Erythroblast (primary cell): Measurements from ENCODE around the gene CCM2.
A peak's percentile ranks its signal among the peaks of the same experiment; 100 is the strongest.

Source experiments
- DNase-seq, 2 experiments: peaks; one replicate each; lab custom pipeline; 2025; lab: John Stamatoyannopoulos, UW
- GATA1 ChIP-seq: IDR thresholded peaks from 2 replicates; pipeline ENCODE4 v1.6.1; 2011; ENCODE audit warnings: low read depth, mild to moderate bottlenecking, control low read depth, low read length, moderate library complexity
- POLR2A ChIP-seq: IDR thresholded peaks from 2 replicates; pipeline ENCODE4 v1.6.1; 2011; ENCODE audit warnings: mild to moderate bottlenecking, low read length

The CCM2 gene

DNA sequence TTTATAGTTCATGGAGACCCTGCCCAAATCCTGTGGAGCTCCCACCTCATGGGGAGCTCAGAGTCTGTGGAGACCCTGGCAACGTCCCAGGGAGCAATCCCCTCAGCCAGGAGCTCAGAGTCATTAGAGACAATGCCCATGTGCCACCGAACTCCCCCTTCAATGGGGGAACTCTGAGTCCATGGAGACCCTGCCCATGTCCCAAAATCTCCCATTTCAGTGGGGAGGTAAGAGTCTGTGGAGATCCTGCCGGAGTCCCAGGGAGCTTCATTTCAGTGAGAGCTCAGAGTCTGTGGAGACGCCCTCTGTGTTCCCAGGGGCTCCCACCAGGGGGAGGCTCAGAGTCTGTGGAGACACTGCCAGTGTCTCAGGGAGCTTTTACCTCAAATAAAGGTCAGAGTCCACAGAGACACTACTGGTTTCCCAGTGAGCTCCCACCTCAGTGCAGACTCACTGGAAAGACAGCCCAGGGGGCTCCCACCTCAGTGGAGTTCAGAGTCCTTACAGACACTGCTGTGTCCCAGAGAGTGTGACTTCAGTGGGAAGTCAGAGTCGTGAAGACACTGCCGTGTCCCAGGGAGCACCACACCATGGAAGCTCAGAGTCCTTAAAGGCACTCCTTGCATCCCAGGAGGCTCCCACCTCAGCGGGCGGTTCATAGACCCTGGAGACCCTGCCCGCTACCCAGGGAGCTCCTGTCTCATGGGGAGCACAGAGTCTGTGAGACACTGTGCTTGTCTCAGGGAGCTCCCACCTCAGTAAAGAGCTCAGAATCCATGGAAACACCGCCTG is 26.2 kb upstream of the CCM2 start:
- DNase-seq, result peak; percentile 51 to 66

GRCh38 chr7:44974549-44974948 is 25.5 kb upstream of the CCM2 start:
- DNase-seq, result no peak
- TF ChIP-seq GATA1 (no peak), POLR2A (no peak)

More for the DNA sequence above, 26.2 kb upstream of the CCM2 start:
- TF ChIP-seq POLR2A, result no peak
- TF ChIP-seq GATA1, result no peak

- TF ChIP-seq GATA1, result no peak
- no peak for TF ChIP-seq POLR2A
Observed at GRCh38 chr7:44975331-44976039, 24.5 kb upstream of the CCM2 start.

GRCh38 chr7:44976040-44976745 is 23.8 kb upstream of the CCM2 start:
- no peak for TF ChIP-seq POLR2A
- DNase-seq, result no peak

More at GRCh38 chr7:44975331-44976039, 24.5 kb upstream of the CCM2 start:
- DNase-seq, result no peak

DNA sequence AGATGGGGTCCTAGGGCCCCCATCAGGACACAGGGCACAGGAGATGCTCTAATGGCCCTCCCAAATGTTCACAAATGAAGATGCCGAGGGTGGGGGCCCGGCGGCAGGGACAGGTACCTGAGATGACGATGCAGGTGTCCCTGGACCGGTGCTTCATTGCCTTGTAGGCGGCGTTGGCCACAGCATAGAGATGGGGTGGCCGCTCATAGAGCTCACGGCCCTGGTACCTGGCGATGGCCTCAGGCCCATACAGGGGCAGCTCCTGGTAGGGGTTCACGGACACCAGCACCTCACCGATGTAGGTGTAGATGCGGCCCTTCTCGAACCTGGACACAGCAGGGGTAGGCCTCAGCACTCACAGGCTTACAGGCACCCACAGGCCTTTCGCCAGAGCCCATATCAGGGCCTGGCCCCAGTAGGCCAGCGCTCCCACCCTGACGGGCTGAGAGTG is 23.2 kb upstream of the CCM2 start:
- DNase-seq, result no peak
- TF ChIP-seq POLR2A (no peak), GATA1 (no peak)

GRCh38 chr7:44977304-44977958 is 22.6 kb upstream of the CCM2 start:
- DNase-seq, result peak; percentile 65 to 70
- no peak for TF ChIP-seq GATA1
- TF ChIP-seq POLR2A, result peak; percentile 19

DNA sequence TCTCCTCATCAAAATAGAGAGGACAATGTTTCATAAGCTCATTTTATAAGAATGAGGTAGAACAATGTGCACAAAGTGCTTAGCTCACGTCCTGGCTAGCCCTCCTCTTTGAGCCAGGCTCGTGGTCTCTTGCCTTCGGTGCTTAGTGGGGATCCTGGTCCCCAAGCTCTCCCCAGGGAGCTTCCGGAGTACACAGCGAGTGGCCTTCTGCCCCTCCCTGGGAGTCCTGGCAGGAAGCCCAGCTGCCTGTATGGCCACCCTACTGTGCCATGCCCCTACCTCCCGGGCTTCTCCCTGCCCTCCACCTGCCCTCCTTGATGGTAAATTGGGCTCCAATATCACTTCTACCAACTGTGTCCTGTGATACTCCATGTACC is 22.1 kb upstream of the CCM2 start:
- TF ChIP-seq GATA1, result no peak
- no peak for TF ChIP-seq POLR2A
- DNase-seq, result peak; percentile 34 to 46

DNA sequence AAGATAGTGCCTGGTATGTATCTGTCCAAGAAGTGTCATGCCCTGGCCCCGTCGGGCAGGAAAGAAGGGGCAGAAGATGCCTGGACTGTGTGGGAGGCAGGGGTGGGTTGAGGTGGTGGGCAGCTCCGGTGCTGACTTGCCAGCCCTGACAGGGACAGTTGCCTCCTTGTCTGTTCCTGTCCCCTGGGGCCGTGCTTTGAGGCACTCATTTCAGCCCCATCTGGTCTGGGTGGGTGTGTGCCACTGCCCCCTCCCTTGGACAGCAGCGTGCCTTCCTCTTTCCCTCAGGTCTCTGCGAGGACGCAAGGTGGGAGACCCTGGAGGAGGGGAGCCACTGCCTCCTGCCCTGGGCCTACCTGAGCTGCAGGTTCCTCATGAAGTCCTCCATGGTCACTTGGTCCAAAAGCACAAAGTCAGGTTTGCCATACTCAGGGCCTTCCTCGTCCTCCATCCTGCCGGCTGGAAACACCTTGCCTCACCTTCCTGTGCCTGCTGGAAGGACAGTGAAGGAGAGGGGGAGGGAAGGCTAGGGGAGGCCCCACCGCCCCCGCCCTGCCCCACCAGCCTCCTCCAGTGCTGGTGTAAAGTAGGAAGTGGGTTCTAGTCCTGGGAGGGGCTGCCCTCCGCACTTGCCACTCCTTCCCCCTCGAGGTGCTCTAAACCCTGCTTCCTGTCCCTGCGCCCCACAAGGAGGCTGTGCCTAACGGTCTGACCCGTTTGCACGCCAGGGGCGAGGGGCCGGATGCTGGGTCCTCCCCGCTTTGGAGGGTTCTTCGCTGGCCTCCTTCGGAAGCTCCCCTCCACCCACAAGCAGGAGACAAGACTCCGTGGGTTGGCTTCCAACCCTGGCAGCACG is 21.3 kb upstream of the CCM2 start, which contains the start of gene MYO1G:
TSS of gene MYO1G (minus strand) at position 505 of the 856 bp plus-strand sequence. CDS start at position 451, 54 bp downstream.
- DNase-seq, result no peak
- TF ChIP-seq GATA1, result no peak
- TF ChIP-seq POLR2A, result peak; percentile 17

- TF ChIP-seq GATA1, result no peak
- DNase-seq, result no peak
Observed at GRCh38 chr7:44979481-44980392, 20.3 kb upstream of the CCM2 start.

DNA sequence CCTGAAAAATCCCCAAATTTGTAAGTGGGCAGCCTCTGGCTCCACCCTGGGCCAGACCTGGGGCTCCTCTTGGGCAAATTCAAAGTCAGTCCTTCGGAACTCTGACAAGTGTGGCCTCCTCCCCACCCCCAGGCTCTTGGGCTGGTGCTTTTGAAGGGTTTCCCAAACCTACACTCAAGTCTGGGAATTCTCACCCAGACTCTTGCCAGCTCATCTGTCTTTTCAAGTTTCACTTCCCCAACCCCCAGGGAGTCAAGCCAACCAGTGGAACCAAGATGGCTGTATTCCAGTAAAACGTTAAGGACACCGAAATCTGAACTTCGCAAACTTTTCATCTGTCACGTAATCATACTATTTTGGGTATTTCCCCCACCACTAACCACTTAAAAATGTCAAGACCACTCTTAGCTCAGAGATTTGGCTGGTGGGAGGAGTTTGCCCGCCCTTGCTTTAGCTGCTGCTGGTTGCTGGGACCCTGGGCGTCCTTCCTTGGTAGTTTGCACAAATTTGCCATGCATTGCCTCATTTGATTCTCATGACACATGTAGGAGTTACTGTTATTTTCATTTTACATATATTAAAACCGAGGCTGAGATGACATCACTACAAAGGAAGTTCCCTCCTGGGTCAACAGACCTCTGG is 19.5 kb upstream of the CCM2 start:
- TF ChIP-seq GATA1, result no peak
- no peak for TF ChIP-seq POLR2A
- peak in 1 of 2 experiments; percentile 25 for DNase-seq

DNA sequence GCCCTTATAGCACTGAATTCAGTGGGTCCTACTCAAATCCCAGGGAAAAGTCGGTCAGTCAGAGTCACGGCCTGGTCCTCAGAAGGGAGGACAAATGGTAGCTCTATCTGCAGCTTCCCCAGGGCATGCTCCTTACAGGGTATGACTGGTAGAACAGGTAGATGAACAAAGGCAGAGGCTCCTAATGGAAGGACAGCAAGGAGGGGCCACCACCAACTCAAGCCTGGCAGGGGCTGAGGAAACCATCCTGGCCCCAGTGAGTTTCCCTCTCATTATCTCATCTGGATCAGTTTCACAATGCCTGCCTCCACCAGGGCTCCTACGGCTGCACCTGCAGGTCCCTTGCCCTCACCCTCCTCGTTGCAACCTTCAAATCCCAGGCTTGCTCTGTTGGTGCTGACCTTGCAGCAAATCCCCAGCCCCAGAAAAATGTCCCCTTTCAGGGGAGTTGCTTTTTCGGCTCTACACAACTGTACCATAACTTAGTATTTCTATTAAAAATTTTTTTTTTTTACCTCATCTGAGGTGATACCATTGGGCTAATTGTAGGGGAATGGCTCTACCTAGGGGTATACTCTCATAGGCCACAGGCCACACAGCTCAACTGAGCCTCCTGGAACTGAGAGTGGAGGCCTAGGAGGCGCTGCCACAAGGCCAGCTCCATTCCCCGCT is 18.8 kb upstream of the CCM2 start:
- TF ChIP-seq POLR2A, result no peak
- DNase-seq, result no peak
